A549 treated with Hydrocortisone at 1 μM for 4 hours (cell line): ENCODE measurements around the gene EIF1AY. TPM values are rescaled to one million over a fixed set of nuclear protein-coding genes. Genes with fewer than 3 reads are reported as not detected.

Experiments
- total RNA-seq: library from RNA; stranded (reverse); fragments of 200-300 nt; extraction: Qiagen RNA extraction; gene quantifications from 5 replicates; pipeline ENCODE4 v1.2.3, GENCODE V29; 2022

EIF1AY gene, protein sequence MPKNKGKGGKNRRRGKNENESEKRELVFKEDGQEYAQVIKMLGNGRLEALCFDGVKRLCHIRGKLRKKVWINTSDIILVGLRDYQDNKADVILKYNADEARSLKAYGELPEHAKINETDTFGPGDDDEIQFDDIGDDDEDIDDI
- total RNA-seq, result 23.5 to 34.0 TPM (median 24.4 TPM) in 5 replicates

DNA sequence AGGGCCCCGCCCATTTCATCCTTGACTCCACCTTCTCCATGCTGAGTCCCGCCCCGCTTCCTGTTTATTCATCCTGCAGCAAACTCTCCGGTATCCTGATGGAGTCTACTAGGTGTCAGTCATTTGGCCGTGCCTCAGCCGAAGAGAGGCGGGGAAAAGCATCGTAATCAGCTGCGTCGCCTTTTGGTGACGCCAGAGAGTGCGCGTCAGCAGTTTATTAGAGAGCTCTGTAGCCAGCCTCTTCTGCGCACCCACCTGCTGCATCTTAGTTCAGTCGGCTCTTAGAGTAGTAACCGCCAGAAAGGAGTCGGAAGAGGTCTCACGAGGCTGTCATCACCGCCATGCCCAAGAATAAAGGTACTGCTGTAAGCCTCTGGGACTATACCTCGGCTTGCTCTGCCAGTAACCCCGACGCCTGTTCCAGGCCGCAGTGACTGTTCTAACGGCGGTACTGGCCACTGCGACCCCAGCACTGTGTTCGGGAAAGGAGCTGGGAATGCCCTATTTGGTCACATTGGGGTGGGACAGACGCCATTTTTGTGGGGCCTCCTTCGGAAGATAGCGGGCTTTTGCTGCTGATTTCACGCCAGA is at the start of gene EIF1AY:
Gene EIF1AY, plus strand, starts transcription at position 246 of the 591 bp plus-strand sequence. Its CDS starts 96 bp downstream, at position 342.

Other genes with a start within 250 kb of the EIF1AY start
- gene RPS4Y2, start 180.3 kb downstream of the EIF1AY start, total RNA-seq, result not detected in 5 replicates